RWPE2 (cell line): Measurements from ENCODE around the gene TOR3A.

Experiments used
- ATAC-seq: fragments of 200-7000 bp; cut with Tn5 transposase; 3 replicates; pipeline ENCODE4 v1.9.1; 2021; ENCODE audit warnings: low read depth
- DNase-seq: peaks from one replicate; pipeline ENCODE4 v3.0.0-alpha.2; 2020; ENCODE audit warnings: low spot score
- H3K27ac ChIP-seq: fragments of 450-650 bp; 2 replicates; pipeline ENCODE4 v1.5.1; 2017; ENCODE audit warnings: mild to moderate bottlenecking; ENCODE audit not compliant: poor library complexity, severe bottlenecking
- H3K27me3 ChIP-seq: fragments of 250-450 bp; sonication (Bioruptor Pico); 2 replicates; pipeline ENCODE4 v1.5.1; 2021; ENCODE audit warnings: mild to moderate bottlenecking, moderate library complexity; ENCODE audit not compliant: insufficient read depth, poor library complexity, severe bottlenecking
- H3K36me3 ChIP-seq: fragments of 250-450 bp; sonication (Bioruptor Pico); 2 replicates; pipeline ENCODE4 v1.5.1; 2020; ENCODE audit warnings: low read depth, mild to moderate bottlenecking, moderate library complexity
- H3K4me1 ChIP-seq: fragments of 250-450 bp; sonication (Bioruptor Pico); 2 replicates; pipeline ENCODE4 v1.5.1; 2021; ENCODE audit warnings: mild to moderate bottlenecking, moderate library complexity; ENCODE audit not compliant: insufficient read depth, poor library complexity, severe bottlenecking
- H3K4me3 ChIP-seq: fragments of 250-450 bp; sonication (Bioruptor Pico); 2 replicates; pipeline ENCODE4 v1.5.1; 2021; ENCODE audit warnings: mild to moderate bottlenecking, moderate library complexity; ENCODE audit not compliant: severe bottlenecking
- H3K9me3 ChIP-seq: fragments of 250-450 bp; sonication (Bioruptor Pico); 2 replicates; pipeline ENCODE4 v1.5.1; 2021; ENCODE audit warnings: mild to moderate bottlenecking, moderate library complexity; ENCODE audit not compliant: severe bottlenecking
- CTCF ChIP-seq: fragments of 450-650 bp; IDR thresholded peaks from one replicate; pipeline ENCODE4 v1.5.1; 2017; ENCODE audit warnings: mild to moderate bottlenecking, moderate library complexity; ENCODE audit not compliant: poor library complexity, severe bottlenecking

Gene TOR3A

GRCh38 chr1:179141592-179142251 is 59.9 kb downstream of the TOR3A start:
- no peak for TF ChIP-seq CTCF
- H3K4me3 ChIP-seq: peak overlapping the region; percentile 42
- no peaks in the 10 kb centered on the region for H3K9me3 ChIP-seq
- H3K4me1 ChIP-seq: peaks cover 40% of the 10 kb centered on the region
- H3K27ac ChIP-seq: peak overlapping the region; percentile 98
- H3K27me3 ChIP-seq: no peaks in the 10 kb centered on the region
- DNase-seq (no peak), ATAC-seq (peak; percentile 72)
- H3K36me3 ChIP-seq: peaks cover 14% of the 10 kb centered on the region

DNA sequence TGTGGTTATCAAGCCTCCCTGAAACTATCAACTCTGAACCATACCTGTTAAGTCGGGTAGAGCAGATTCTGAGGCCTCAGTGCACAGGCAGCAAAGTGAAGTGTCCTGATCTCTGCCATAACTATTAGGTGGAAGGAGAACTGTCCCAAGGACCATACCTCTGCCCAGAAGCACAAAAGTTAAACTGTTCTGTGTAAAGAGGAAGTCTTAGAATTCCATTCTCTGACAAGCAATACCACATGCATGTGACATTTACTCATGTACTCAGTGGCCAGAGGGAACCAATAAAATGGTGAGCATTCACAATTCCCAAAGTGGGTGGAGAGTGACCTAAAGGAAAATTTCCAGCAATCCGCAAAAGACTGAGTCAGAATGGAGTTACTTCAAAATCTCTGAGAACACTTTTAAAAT is 61.0 kb downstream of the TOR3A start:
- Histone ChIP-seq H3K36me3 (peaks cover 14% of the 10 kb centered on the region), H3K4me3 (peak overlapping the region; percentile 42), H3K27ac (peak overlapping the region; percentile 98), H3K4me1 (peaks cover 33% of the 10 kb centered on the region), H3K27me3 (no peaks in the 10 kb centered on the region), H3K9me3 (no peaks in the 10 kb centered on the region)
- DNase-seq (no peak), ATAC-seq (peak; percentile 85)
- no peak for TF ChIP-seq CTCF

DNA sequence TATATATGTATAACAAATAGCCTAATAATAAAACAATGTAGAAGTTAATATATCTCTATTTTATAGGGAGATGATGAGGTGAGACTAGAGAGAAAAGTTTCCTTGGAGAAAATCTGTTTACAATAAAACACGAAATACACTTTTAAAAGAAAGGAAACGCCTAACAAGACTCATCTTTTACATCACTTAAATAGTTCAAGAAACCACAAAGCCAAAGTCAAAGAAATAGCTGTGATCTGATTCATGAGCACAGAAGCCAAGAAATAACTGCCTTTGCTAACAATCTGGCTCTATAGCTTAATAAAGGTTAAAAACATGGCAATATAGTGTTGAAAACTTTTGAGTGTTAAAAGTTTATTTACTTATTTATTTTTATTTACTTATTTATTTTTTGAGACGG is 61.5 kb downstream of the TOR3A start:
- H3K27me3 ChIP-seq: no peaks in the 10 kb centered on the region
- TF ChIP-seq CTCF: no peak
- H3K4me1 ChIP-seq: peaks cover 29% of the 10 kb centered on the region
- H3K4me3 ChIP-seq: peak overlapping the region; percentile 42
- DNase-seq: no peak
- H3K36me3 ChIP-seq: peaks cover 14% of the 10 kb centered on the region
- H3K9me3 ChIP-seq: no peaks in the 10 kb centered on the region
- peak; percentile 57 for ATAC-seq
- peak overlapping the region; percentile 98 for H3K27ac ChIP-seq

DNA sequence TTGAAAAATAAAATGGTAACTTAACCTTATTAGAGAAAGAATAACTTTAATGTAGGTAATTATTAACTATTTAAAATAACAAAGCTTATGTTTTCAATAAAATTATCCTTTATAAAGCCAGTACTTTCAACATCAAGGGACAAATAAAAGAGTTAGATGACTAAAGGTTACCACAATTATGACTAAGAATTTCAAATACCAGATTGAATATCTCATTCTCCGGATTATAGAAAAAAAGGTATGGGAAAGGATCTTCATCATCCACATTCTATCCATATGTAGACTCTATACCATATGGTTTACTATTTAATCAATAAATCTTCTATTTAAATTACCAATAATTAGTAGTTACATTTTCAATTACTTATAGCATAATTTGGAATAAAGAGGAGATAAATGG is 62.8 kb downstream of the TOR3A start:
- Histone ChIP-seq H3K27me3 (no peaks in the 10 kb centered on the region), H3K9me3 (no peaks in the 10 kb centered on the region), H3K27ac (peak overlapping the region; percentile 98), H3K36me3 (peaks cover 9% of the 10 kb centered on the region), H3K4me1 (peaks cover 29% of the 10 kb centered on the region), H3K4me3 (no peak overlapping the region)
- no peak for TF ChIP-seq CTCF
- DNase-seq (no peak), ATAC-seq (0 out of 3 replicates have a peak, but pooled peaks have one; percentile 7)

DNA sequence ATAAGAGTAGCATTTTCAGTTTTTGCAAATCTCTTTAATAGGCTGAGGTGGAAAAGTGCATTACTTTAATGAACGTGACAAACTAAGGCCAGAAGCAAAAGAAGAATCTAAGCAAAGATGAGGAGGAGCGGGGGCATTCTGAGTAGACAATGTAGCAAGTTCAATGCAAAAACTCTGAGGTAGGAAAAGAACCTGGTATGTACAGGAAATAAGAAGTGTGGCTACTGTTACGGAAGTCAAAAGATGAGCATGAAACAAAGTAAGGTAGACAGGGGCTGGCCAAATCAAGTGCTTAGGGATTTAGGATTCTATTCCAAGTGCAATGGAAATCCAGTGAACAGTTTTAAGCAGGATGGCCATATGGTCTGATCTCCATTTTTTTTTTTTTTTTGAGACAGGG is 63.7 kb downstream of the TOR3A start:
- Histone ChIP-seq H3K27me3 (no peaks in the 10 kb centered on the region), H3K27ac (peak overlapping the region; percentile 98), H3K4me3 (no peak overlapping the region), H3K9me3 (no peaks in the 10 kb centered on the region), H3K36me3 (peaks cover 3% of the 10 kb centered on the region), H3K4me1 (peaks cover 26% of the 10 kb centered on the region)
- no peak for ATAC-seq
- no peak for TF ChIP-seq CTCF
- no peak for DNase-seq
